K562 (cell line): ENCODE measurements around the gene MATCAP1. TPM values are rescaled to one million over a fixed set of nuclear protein-coding genes. Genes with fewer than 3 reads are reported as not detected.
A peak's percentile ranks its signal among the peaks of the same experiment; 100 is the strongest.

Experiments used
- BHLHE40 ChIP-seq: IDR thresholded peaks from 2 replicates; pipeline ENCODE4 v1.6.1; 2011; ENCODE audit warnings: low read length, improper control_type of control experiment
- CBFA2T2 ChIP-seq: fragments of 450-650 bp; conservative IDR thresholded peaks from 2 replicates; pipeline ENCODE4 v1.6.1; 2017; ENCODE audit warnings: mild to moderate bottlenecking
- CCNT2 ChIP-seq: IDR thresholded peaks from 2 replicates; pipeline ENCODE4 v1.6.1; 2011; ENCODE audit warnings: borderline replicate concordance, low read depth, mild to moderate bottlenecking, moderate library complexity, mixed read lengths, low read length; ENCODE audit not compliant: insufficient read length; ENCODE audit errors: extremely low read depth
- HIVEP1 ChIP-seq: fragments of 250-450 bp; sonication (Bioruptor Pico); IDR thresholded peaks from 2 replicates; pipeline ENCODE4 v1.4.0; 2020; ENCODE audit warnings: mild to moderate bottlenecking
- HMGN3 ChIP-seq: IDR thresholded peaks from 2 replicates; pipeline ENCODE4 v1.6.1; 2011; ENCODE audit warnings: borderline replicate concordance, low read depth, mild to moderate bottlenecking, mixed read lengths, low read length; ENCODE audit not compliant: insufficient read length; ENCODE audit errors: extremely low read depth
- L3MBTL2 ChIP-seq: fragments of 450-650 bp; IDR thresholded peaks from 2 replicates; pipeline ENCODE4 v1.6.1; 2016; ENCODE audit warnings: mild to moderate bottlenecking, moderate library complexity
- MTA3 ChIP-seq: fragments of 450-650 bp; formaldehyde crosslinking; IDR thresholded peaks from 2 replicates; pipeline ENCODE4 v1.6.1; 2017; ENCODE audit warnings: mild to moderate bottlenecking, borderline replicate concordance
- NR1H2 ChIP-seq: sonication (generic); formaldehyde crosslinking; IDR thresholded peaks from 2 replicates; pipeline ENCODE4 v1.4.0; 2020; ENCODE audit warnings: mild to moderate bottlenecking, missing genetic modification reagents
- NRF1 ChIP-seq, 2 experiments: fragments of 450-650 bp; IDR thresholded peaks in 1 of 2; conservative IDR thresholded peaks in 1 of 2; 2 replicates each; pipeline ENCODE4 v1.6.1; 2014; ENCODE audit warnings: mild to moderate bottlenecking in 2 of 2
- PHF20 ChIP-seq: fragments of 450-650 bp; IDR thresholded peaks from 2 replicates; pipeline ENCODE4 v1.6.1; 2018; ENCODE audit not compliant: partially characterized antibody
- POLR2A ChIP-seq: fragments of 450-650 bp; conservative IDR thresholded peaks from 2 replicates; pipeline ENCODE4 v1.6.1; 2016
- SAP30 ChIP-seq: fragments of 200-600 bp; sonication (generic); IDR thresholded peaks from 2 replicates; pipeline ENCODE4 v1.6.1; 2012; ENCODE audit warnings: borderline replicate concordance, low read depth, mild to moderate bottlenecking, moderate library complexity, low read length, control low read depth, inconsistent platforms; ENCODE audit not compliant: insufficient read depth, poor library complexity, severe bottlenecking
- SMAD4 ChIP-seq: fragments of 250-450 bp; sonication (Bioruptor Pico); conservative IDR thresholded peaks from 2 replicates; pipeline ENCODE4 v1.8.0; 2021; ENCODE audit warnings: inconsistent platforms, mild to moderate bottlenecking, moderate library complexity
- SMC3 ChIP-seq: conservative IDR thresholded peaks from 2 replicates; pipeline ENCODE4 v1.6.1; 2011; ENCODE audit warnings: low read depth, low read length, improper control_type of control experiment; ENCODE audit not compliant: insufficient read depth
- ZNF41 ChIP-seq: fragments of 250-450 bp; sonication (Bioruptor Pico); conservative IDR thresholded peaks from 2 replicates; pipeline ENCODE4 v1.4.0; 2020; ENCODE audit warnings: mild to moderate bottlenecking
- polyA plus RNA-seq, 8 experiments: library from polyadenylated mRNA; depleted of rRNA in 4 of 8; stranded (reverse) in 5 of 8; unstranded in 3 of 8; fragments of >200 nt; fragmentation: Nextera tagmentation in 2 of 8; fragmentation: Illumina TruSeq in 1 of 8; extraction: Ambion mirVana in 2 of 8; extraction: Trizol in 1 of 8; gene quantifications; 2 replicates each; pipeline versions ENCODE4 v1.2.1 to v1.2.3, GENCODE V29; 2011 to 2014; ENCODE audit warnings: inconsistent platforms in 1 of 8, missing spikeins in 1 of 8
- total RNA-seq, 7 experiments: library from RNA; depleted of rRNA in 6 of 7; stranded (reverse); fragments of >200 nt in 6 of 7; fragmentation: Illumina TruSeq in 2 of 7; extraction: Trizol in 2 of 7; gene quantifications; 2 replicates each; pipeline versions ENCODE4 v1.2.1 to v1.2.3, GENCODE V29; 2011 to 2021; ENCODE audit warnings: low replicate concordance in 1 of 7
- TF ChIP-seq, protein P1 (sequence below): sonication (generic); formaldehyde crosslinking; IDR thresholded peaks from 2 replicates; pipeline ENCODE4 v1.8.0; 2022; ENCODE audit warnings: mild to moderate bottlenecking, missing genetic modification reagents
- TF ChIP-seq, protein P2 (sequence below): sonication (generic); formaldehyde crosslinking; IDR thresholded peaks from 2 replicates; pipeline ENCODE4 v1.8.0; 2023; ENCODE audit warnings: mild to moderate bottlenecking, missing genetic modification reagents
- TF ChIP-seq, protein P3 (sequence below): sonication (generic); formaldehyde crosslinking; IDR thresholded peaks from 2 replicates; pipeline ENCODE4 v1.8.0; 2022; ENCODE audit warnings: missing genetic modification reagents, mild to moderate bottlenecking, moderate library complexity, borderline replicate concordance
- TF ChIP-seq, protein P4 (sequence below): fragments of 200-800 bp; sonication (Bioruptor generic); IDR thresholded peaks from 2 replicates; pipeline ENCODE4 v1.6.1; 2017; ENCODE audit warnings: missing genetic modification characterization, missing compliant biosample characterization

Gene MATCAP1
- total and polyA plus RNA-seq, 9 of the 15 experiments (the other 6 are each of a cell fraction or from before 2014, with no cell fraction given): 3.4 to 20.5 (median 10.3) TPM

DNA sequence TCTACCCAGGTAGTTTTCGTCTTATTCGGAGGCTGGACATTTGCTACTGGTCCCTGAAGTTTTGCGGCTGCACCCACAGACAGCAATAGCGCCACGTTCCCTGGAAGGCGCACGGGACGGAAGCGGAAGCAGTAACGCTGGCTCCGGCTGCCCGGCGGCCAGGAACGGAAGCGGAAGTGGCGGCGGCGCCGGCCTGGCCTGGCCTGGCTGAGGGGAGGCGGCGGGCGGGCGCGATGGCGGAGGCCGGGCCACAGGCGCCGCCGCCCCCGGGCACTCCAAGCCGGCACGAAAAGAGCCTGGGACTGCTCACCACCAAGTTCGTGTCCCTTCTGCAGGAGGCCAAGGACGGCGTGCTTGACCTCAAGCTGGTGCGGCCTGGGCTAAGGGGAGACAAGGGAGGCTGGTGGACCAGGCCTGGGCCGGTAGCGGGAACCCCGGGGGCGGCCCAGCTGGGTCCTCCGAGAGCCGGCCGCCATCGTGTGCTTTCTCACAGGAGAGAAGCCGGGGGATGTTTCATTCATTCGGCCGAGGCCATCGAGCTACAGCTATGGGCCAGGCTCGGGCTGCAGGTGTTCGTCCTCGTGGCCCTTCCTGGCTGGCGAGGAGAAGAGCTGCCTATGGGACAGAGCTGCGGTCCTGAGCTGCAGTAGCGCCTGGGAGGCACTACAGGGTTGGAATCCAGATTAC is 8.4 kb upstream of the MATCAP1 start, which contains the start of gene E2F4 (continued):
- TF ChIP-seq, protein P1, sequence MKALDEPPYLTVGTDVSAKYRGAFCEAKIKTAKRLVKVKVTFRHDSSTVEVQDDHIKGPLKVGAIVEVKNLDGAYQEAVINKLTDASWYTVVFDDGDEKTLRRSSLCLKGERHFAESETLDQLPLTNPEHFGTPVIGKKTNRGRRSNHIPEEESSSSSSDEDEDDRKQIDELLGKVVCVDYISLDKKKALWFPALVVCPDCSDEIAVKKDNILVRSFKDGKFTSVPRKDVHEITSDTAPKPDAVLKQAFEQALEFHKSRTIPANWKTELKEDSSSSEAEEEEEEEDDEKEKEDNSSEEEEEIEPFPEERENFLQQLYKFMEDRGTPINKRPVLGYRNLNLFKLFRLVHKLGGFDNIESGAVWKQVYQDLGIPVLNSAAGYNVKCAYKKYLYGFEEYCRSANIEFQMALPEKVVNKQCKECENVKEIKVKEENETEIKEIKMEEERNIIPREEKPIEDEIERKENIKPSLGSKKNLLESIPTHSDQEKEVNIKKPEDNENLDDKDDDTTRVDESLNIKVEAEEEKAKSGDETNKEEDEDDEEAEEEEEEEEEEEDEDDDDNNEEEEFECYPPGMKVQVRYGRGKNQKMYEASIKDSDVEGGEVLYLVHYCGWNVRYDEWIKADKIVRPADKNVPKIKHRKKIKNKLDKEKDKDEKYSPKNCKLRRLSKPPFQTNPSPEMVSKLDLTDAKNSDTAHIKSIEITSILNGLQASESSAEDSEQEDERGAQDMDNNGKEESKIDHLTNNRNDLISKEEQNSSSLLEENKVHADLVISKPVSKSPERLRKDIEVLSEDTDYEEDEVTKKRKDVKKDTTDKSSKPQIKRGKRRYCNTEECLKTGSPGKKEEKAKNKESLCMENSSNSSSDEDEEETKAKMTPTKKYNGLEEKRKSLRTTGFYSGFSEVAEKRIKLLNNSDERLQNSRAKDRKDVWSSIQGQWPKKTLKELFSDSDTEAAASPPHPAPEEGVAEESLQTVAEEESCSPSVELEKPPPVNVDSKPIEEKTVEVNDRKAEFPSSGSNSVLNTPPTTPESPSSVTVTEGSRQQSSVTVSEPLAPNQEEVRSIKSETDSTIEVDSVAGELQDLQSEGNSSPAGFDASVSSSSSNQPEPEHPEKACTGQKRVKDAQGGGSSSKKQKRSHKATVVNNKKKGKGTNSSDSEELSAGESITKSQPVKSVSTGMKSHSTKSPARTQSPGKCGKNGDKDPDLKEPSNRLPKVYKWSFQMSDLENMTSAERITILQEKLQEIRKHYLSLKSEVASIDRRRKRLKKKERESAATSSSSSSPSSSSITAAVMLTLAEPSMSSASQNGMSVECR: peak; percentile 85
- TF ChIP-seq, protein P2, sequence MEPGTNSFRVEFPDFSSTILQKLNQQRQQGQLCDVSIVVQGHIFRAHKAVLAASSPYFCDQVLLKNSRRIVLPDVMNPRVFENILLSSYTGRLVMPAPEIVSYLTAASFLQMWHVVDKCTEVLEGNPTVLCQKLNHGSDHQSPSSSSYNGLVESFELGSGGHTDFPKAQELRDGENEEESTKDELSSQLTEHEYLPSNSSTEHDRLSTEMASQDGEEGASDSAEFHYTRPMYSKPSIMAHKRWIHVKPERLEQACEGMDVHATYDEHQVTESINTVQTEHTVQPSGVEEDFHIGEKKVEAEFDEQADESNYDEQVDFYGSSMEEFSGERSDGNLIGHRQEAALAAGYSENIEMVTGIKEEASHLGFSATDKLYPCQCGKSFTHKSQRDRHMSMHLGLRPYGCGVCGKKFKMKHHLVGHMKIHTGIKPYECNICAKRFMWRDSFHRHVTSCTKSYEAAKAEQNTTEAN (CRISPR knock-in tag): 0 out of 2 replicates have a peak, but pooled peaks have one; percentile 35
- TF ChIP-seq, protein P3, sequence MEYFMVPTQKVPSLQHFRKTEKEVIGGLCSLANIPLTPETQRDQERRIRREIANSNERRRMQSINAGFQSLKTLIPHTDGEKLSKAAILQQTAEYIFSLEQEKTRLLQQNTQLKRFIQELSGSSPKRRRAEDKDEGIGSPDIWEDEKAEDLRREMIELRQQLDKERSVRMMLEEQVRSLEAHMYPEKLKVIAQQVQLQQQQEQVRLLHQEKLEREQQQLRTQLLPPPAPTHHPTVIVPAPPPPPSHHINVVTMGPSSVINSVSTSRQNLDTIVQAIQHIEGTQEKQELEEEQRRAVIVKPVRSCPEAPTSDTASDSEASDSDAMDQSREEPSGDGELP: peak; percentile 80
- no peak for TF ChIP-seq CBFA2T2
- TF ChIP-seq, protein P4, sequence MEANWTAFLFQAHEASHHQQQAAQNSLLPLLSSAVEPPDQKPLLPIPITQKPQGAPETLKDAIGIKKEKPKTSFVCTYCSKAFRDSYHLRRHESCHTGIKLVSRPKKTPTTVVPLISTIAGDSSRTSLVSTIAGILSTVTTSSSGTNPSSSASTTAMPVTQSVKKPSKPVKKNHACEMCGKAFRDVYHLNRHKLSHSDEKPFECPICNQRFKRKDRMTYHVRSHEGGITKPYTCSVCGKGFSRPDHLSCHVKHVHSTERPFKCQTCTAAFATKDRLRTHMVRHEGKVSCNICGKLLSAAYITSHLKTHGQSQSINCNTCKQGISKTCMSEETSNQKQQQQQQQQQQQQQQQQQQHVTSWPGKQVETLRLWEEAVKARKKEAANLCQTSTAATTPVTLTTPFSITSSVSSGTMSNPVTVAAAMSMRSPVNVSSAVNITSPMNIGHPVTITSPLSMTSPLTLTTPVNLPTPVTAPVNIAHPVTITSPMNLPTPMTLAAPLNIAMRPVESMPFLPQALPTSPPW (CRISPR knock-in tag): peak; percentile 52
- TF ChIP-seq NRF1 (conservative IDR thresholded peaks at IDR 0.05 in 1 of 2, IDR thresholded peaks at IDR 0.05 in 1 of 2): peak in 1 of 2 experiments; percentile 34; a peak in 2 of 4 replicates
- peak; percentile 74 for TF ChIP-seq SMAD4
- TF ChIP-seq HIVEP1: 0 out of 2 replicates have a peak, but pooled peaks have one; percentile 46
- peak; percentile 95 for TF ChIP-seq BHLHE40
- TF ChIP-seq CCNT2: peak; percentile 82
- peak; percentile 66; the same call in 1 of the 2 replicates for TF ChIP-seq POLR2A
- TF ChIP-seq MTA3: peak; percentile 19; the same call in 1 of the 2 replicates
- peak; percentile 85 for TF ChIP-seq PHF20
- TF ChIP-seq NR1H2 (CRISPR knock-in tag): no peak
- TF ChIP-seq SAP30: peak; percentile 87
- peak; percentile 51 for TF ChIP-seq HMGN3
- peak; percentile 28; the same call in 1 of the 2 replicates for TF ChIP-seq SMC3
- no peak for TF ChIP-seq ZNF41 (CRISPR knock-in tag)
- peak; percentile 40; the same call in 1 of the 2 replicates for TF ChIP-seq L3MBTL2
